ENCODE results near the gene TMEM121B. TPM values are rescaled to one million over a fixed set of nuclear protein-coding genes. Genes with fewer than 3 reads are reported as not detected.

Gene TMEM121B
- polyA plus RNA-seq, 1 experiment, result 0.06 TPM

DNA sequence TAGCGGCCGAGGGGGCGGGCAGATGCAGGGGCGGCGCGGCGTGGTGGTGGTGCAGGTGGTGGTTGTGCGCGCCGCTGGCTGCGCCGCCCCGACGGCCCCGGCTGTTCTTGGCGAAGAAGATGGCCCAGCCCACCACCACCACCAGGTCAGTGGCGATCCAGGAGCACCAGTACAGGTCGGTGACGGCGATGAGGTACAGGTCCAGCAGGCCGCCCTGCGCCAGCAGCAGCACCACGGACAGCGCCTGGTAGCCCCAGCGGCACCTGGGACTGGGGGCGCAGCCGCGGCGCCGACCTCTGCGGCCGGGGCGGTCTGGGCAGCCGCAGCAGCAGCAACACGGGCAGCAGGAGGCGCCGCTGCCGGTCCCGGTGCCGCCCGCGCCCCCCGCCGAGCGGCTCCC lies 879 bp downstream of the TMEM121B start:
- CTCF ChIA-PET, result no interaction called here
- TF ChIP-seq, protein P1, sequence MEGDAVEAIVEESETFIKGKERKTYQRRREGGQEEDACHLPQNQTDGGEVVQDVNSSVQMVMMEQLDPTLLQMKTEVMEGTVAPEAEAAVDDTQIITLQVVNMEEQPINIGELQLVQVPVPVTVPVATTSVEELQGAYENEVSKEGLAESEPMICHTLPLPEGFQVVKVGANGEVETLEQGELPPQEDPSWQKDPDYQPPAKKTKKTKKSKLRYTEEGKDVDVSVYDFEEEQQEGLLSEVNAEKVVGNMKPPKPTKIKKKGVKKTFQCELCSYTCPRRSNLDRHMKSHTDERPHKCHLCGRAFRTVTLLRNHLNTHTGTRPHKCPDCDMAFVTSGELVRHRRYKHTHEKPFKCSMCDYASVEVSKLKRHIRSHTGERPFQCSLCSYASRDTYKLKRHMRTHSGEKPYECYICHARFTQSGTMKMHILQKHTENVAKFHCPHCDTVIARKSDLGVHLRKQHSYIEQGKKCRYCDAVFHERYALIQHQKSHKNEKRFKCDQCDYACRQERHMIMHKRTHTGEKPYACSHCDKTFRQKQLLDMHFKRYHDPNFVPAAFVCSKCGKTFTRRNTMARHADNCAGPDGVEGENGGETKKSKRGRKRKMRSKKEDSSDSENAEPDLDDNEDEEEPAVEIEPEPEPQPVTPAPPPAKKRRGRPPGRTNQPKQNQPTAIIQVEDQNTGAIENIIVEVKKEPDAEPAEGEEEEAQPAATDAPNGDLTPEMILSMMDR (IDR thresholded peaks at IDR 0.05; ENCODE audit: low read depth, low read length), result no peak
- POLR2A ChIA-PET, result interaction anchor here (1.1 kb wide), 1 partner anchor 52 kb away, joined by 3 read pairs; no protein-coding TSS in a partner anchor
- Histone ChIP-seq H3K9me3 (ENCODE audit: control insufficient read depth, insufficient read depth, low read length) (no peaks in the 10 kb centered on the region), H3K27me3 (ENCODE audit: control insufficient read depth, insufficient read depth, low read length) (peaks cover 26% of the 10 kb centered on the region), H3K27ac (ENCODE audit: low read depth, low read length) (no peak overlapping the region), H3K4me3 (ENCODE audit: low read depth, low read length) (no peak overlapping the region)
- DNase-seq (ENCODE audit: low read depth, low spot score), result no peak

DNA sequence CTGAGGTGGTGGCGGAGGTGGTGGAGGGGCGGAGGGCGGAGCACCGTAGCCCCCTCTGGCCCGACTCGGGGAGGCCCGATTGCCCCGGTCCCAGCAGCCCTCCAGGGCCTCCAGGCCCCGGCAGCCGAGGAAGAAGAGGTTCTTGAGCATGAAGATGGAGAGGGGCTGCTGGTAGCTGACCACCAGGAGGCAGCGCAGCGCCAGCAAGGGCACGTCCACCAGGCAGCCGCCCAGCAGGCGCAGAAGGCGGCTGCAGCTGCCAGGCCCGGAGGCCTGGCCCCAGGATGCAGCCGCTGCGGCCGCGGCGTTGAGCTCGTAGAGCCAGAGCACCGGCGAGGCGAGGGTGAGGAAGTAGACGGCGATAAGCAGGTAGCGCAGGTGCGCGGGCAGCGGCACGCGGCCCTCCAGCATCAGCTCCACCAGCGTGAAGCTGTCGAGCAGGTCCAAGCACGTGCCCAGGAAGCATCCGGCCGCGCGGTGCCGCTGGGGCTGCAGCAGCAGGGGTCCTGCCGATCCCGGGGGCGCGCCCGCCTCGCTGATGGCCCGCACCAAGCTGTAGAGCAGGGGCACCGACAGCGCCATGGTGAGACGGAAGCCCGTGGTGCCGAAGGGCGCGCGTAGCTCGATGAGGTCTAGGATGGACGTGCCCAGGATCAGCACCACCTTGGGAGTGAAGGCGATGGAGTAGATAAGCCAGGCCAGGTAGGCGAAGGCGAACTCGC lies 1.5 kb downstream of the TMEM121B start:
- DNase-seq (ENCODE audit: low read depth, low spot score), result no peak
- H3K27ac ChIP-seq (ENCODE audit: low read depth, low read length), result no peak overlapping the region
- POLR2A ChIA-PET, result interaction anchor here (1.1 kb wide), 1 partner anchor 52 kb away, joined by 3 read pairs; no protein-coding TSS in a partner anchor
- no peak overlapping the region for H3K4me3 ChIP-seq (ENCODE audit: low read depth, low read length)
- CTCF ChIA-PET, result no interaction called here
- H3K9me3 ChIP-seq (ENCODE audit: control insufficient read depth, insufficient read depth, low read length), result no peaks in the 10 kb centered on the region
- TF ChIP-seq, protein P1 (IDR thresholded peaks at IDR 0.05; ENCODE audit: low read depth, low read length), result no peak
- H3K27me3 ChIP-seq (ENCODE audit: control insufficient read depth, insufficient read depth, low read length), result peaks cover 26% of the 10 kb centered on the region

DNA sequence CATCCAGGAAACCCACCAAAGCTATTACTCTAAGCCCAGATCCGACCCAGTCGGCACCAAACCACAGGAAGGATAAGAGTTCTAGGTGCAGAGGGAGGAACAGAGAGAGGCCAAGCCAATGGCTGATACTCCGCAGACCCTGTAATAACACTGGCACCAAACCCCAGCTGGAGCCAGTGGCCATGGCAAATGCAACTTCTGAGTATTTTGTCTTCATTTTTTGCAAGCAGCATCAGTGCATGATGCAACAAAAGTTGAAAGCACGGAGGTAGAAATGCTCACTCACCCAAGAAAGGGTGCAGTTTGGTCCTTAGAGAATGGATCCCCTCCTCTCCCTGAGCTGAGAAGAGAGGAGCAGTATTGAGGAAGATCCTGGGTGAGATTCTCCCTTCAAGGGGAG lies 2.8 kb downstream of the TMEM121B start:
- H3K4me3 ChIP-seq (ENCODE audit: low read depth, low read length), result no peak overlapping the region
- POLR2A ChIA-PET, result no interaction called here
- peaks cover 24% of the 10 kb centered on the region for H3K27me3 ChIP-seq (ENCODE audit: control insufficient read depth, insufficient read depth, low read length)
- CTCF ChIA-PET, result interaction anchor here (1.4 kb wide), 1 partner anchor 23 kb away, joined by 3 read pairs; no protein-coding TSS in a partner anchor
- TF ChIP-seq, protein P1 (IDR thresholded peaks at IDR 0.05; ENCODE audit: low read depth, low read length), result no peak
- H3K27ac ChIP-seq (ENCODE audit: low read depth, low read length), result no peak overlapping the region
- H3K9me3 ChIP-seq (ENCODE audit: control insufficient read depth, insufficient read depth, low read length), result no peaks in the 10 kb centered on the region
- DNase-seq (ENCODE audit: low read depth, low spot score), result no peak

DNA sequence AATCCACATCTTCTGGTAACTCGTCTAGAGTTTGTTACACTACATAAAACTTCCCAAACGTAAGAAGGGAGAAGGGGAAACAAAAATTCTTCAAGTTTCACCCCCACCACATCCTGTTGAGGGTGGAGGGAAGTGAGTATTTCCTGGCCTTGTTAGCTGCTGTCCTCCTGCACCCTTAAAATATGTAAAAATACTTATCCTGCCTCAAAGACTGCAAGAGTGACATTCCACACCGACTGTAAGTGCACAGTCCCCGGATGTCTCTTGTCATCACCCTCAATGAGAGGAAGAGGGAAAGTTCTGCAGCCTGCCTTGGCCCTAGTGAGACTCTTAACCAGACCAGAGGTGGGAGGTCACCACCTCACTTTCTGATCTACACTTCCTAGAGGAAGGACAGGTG lies 3.3 kb downstream of the TMEM121B start:
- no peaks in the 10 kb centered on the region for H3K9me3 ChIP-seq (ENCODE audit: control insufficient read depth, insufficient read depth, low read length)
- H3K27me3 ChIP-seq (ENCODE audit: control insufficient read depth, insufficient read depth, low read length), result peaks cover 24% of the 10 kb centered on the region
- ChIA-PET CTCF (interaction anchor here (1.4 to 1.8 kb wide), 2 partner anchors 22 to 54 kb away, joined by 3 to 7 read pairs; no protein-coding TSS in a partner anchor), POLR2A (no interaction called here)
- no peak overlapping the region for H3K4me3 ChIP-seq (ENCODE audit: low read depth, low read length)
- TF ChIP-seq, protein P1 (IDR thresholded peaks at IDR 0.05; ENCODE audit: low read depth, low read length), result no peak
- DNase-seq (ENCODE audit: low read depth, low spot score), result no peak
- H3K27ac ChIP-seq (ENCODE audit: low read depth, low read length), result no peak overlapping the region

DNA sequence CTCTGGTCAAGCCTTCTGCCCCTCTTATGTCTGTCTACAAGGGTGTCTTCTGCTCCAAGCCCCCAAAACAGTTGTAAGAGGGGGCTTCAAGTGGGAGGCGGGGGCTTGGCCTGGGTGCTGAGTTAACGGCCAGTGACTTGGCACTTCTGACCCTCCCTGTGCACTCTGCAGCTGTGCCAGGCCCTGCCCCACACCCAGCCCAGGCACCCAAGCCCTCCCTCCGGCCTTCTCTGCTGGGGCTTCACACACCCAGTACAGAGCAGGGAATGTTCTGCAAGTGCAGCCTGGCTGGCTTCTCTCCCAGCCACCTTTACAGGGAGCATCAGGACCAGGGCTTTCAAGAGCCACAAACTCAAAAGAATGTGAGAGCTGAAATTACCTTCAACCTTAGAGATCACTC lies 3.8 kb downstream of the TMEM121B start:
- Histone ChIP-seq H3K27ac (ENCODE audit: low read depth, low read length) (no peak overlapping the region), H3K4me3 (ENCODE audit: low read depth, low read length) (no peak overlapping the region), H3K27me3 (ENCODE audit: control insufficient read depth, insufficient read depth, low read length) (peaks cover 22% of the 10 kb centered on the region), H3K9me3 (ENCODE audit: control insufficient read depth, insufficient read depth, low read length) (no peaks in the 10 kb centered on the region)
- no peak for DNase-seq (ENCODE audit: low read depth, low spot score)
- CTCF ChIA-PET, result interaction anchor here (1.8 kb wide), 1 partner anchor 55 kb away, joined by 7 read pairs; no protein-coding TSS in a partner anchor
- POLR2A ChIA-PET, result no interaction called here
- TF ChIP-seq, protein P1 (IDR thresholded peaks at IDR 0.05; ENCODE audit: low read depth, low read length), result no peak

All from AG04450 (cell line).